Thyroid gland (tissue), 4 donors: Measurements from ENCODE around the gene FECH.

Experiments
- CTCF ChIP-seq, 6 experiments: fragments of 200-600 bp in 3 of 6; fragments of 450-650 bp in 3 of 6; sonication (generic) in 3 of 6; IDR thresholded peaks; one replicate each; pipeline ENCODE4 v1.5.1; 2016 to 2019; ENCODE audit warnings: antibody characterized with exemption in 6 of 6, mild to moderate bottlenecking in 2 of 6, inconsistent platforms in 1 of 6, moderate library complexity in 1 of 6
- POLR2A ChIP-seq, 2 donors: fragments of 450-650 bp; IDR thresholded peaks; one replicate each; pipeline ENCODE4 v1.6.1; 2017; ENCODE audit warnings: antibody characterized with exemption in 2 of 2, mild to moderate bottlenecking in 2 of 2, moderate library complexity in 1 of 2

GRCh38 chr18:57618910-57619309 is 32.4 kb upstream of the FECH start:
- no peak for TF ChIP-seq CTCF (IDR thresholded peaks at IDR 0.05)
- no peak for TF ChIP-seq POLR2A (IDR thresholded peaks at IDR 0.05)
